PFSK-1 (cell line): ENCODE data around the gene RNF14.

Source experiments
- FOXP2 ChIP-seq: optimal IDR thresholded peaks from 2 replicates; pipeline ENCODE3; 2011; ENCODE audit warnings: borderline replicate concordance, control low read depth, inconsistent platforms; ENCODE audit not compliant: insufficient read depth; ENCODE audit errors: extremely low read length, extremely low read depth
- POLR2AphosphoS5 ChIP-seq: IDR thresholded peaks from 2 replicates; pipeline ENCODE4 v1.6.1; 2012; ENCODE audit warnings: low read depth, mild to moderate bottlenecking, control low read depth, low read length, moderate library complexity
- REST ChIP-seq, 2 experiments: IDR thresholded peaks; 2 replicates each; pipeline versions ENCODE4 v1.6.1 to v1.8.0; 2011 to 2012; ENCODE audit warnings: low read depth in 2 of 2, low read length in 2 of 2, control low read depth in 1 of 2, inconsistent platforms in 1 of 2, mild to moderate bottlenecking in 1 of 2, moderate library complexity in 1 of 2; ENCODE audit not compliant: insufficient read depth in 1 of 2
- SIN3A ChIP-seq: IDR thresholded peaks from 2 replicates; pipeline ENCODE4 v1.6.1; 2012; ENCODE audit warnings: mild to moderate bottlenecking, low read length, moderate library complexity, borderline replicate concordance; ENCODE audit not compliant: insufficient read depth
- TAF1 ChIP-seq: IDR thresholded peaks from 2 replicates; pipeline ENCODE4 v1.6.1; 2012; ENCODE audit warnings: low read length, control low read depth, borderline replicate concordance; ENCODE audit not compliant: insufficient read depth

Gene RNF14

GRCh38 chr5:141951332-141951781, 17.5 kb upstream of the RNF14 start:
- TF ChIP-seq SIN3A: no peak
- no peak for TF ChIP-seq POLR2AphosphoS5
- no peak for TF ChIP-seq TAF1
- no peak for TF ChIP-seq FOXP2
- TF ChIP-seq REST (IDR thresholded peaks at IDR 0.05; ENCODE audit: insufficient read depth in 1 of 2, low read depth in 2 of 2, low read length in 2 of 2): no peak

GRCh38 chr5:141952020-141952419, 16.9 kb upstream of the RNF14 start:
- TF ChIP-seq POLR2AphosphoS5 (no peak), REST (IDR thresholded peaks at IDR 0.05; ENCODE audit: insufficient read depth in 1 of 2, low read depth in 2 of 2, low read length in 2 of 2) (no peak), FOXP2 (no peak), SIN3A (no peak), TAF1 (no peak)

GRCh38 chr5:141954194-141954593, 14.7 kb upstream of the RNF14 start:
- TF ChIP-seq REST (IDR thresholded peaks at IDR 0.05; ENCODE audit: insufficient read depth in 1 of 2, low read depth in 2 of 2, low read length in 2 of 2): no peak
- TF ChIP-seq SIN3A: no peak
- TF ChIP-seq POLR2AphosphoS5: no peak
- no peak for TF ChIP-seq TAF1
- no peak for TF ChIP-seq FOXP2

GRCh38 chr5:141957367-141957996, 11.4 kb upstream of the RNF14 start:
- no peak for TF ChIP-seq FOXP2
- TF ChIP-seq TAF1: no peak
- no peak for TF ChIP-seq POLR2AphosphoS5
- no peak for TF ChIP-seq REST (IDR thresholded peaks at IDR 0.05; ENCODE audit: insufficient read depth in 1 of 2, low read depth in 2 of 2, low read length in 2 of 2)
- TF ChIP-seq SIN3A: no peak

GRCh38 chr5:141958113-141958512, 10.8 kb upstream of the RNF14 start, which contains the start of gene PCDH12:
Gene PCDH12 (minus strand): TSS chr5:141958202. CDS start chr5:141957851, 351 bp downstream.
- peak; percentile 75 to 81 for TF ChIP-seq REST (IDR thresholded peaks at IDR 0.05; ENCODE audit: insufficient read depth in 1 of 2, low read depth in 2 of 2, low read length in 2 of 2)
- TF ChIP-seq POLR2AphosphoS5: peak; percentile 45; the same call in 1 of the 2 replicates
- 0 out of 2 replicates have a peak, but pooled peaks have one; percentile 15 for TF ChIP-seq TAF1
- TF ChIP-seq SIN3A: 0 out of 2 replicates have a peak, but pooled peaks have one; percentile 45
- TF ChIP-seq FOXP2: peak; percentile 42
